ENCODE data around the gene MEAK7.

MEAK7 gene

DNA sequence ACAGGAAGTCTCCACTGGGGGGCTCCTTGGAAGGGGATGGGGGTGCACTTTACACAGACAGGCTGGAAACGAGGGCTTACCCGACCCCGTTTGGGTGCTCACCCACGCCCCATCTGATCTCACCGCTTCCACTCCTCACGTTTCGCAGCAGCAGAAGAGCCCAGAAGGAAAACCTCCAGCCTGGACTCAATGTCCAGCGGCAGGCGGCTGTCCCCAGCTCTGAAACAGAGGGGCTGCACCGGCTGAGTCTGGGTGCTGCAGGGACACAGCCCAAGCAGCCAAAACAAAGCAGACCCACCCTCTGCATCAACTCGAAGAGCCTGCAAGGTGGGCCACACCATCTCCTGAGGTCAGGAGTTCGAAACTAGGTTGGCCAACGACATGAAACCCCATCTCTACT, 3.9 kb downstream of the MEAK7 start:
- 92% methylated on average over 13 of the region's 13 CpGs for WGBS
- Histone ChIP-seq H3K9ac (ENCODE audit: low read depth, low read length) (no peak overlapping the region; the same call in 1 of the 2 replicates), H3K27ac (ENCODE audit: low read depth, low read length) (no peak overlapping the region), H3K4me3 (ENCODE audit: low read length) (no peak overlapping the region), H3K4me1 (ENCODE audit: insufficient read depth, low read length) (peaks cover 3% of the 10 kb centered on the region; the same call in 1 of the 2 replicates), H3K36me3 (ENCODE audit: insufficient read depth, low read length) (peaks cover 29% of the 10 kb centered on the region), H3K27me3 (ENCODE audit: insufficient read depth, low read length) (no peaks in the 10 kb centered on the region), H3K9me3 (ENCODE audit: insufficient read depth, low read depth, low read length) (no peaks in the 10 kb centered on the region)

DNA sequence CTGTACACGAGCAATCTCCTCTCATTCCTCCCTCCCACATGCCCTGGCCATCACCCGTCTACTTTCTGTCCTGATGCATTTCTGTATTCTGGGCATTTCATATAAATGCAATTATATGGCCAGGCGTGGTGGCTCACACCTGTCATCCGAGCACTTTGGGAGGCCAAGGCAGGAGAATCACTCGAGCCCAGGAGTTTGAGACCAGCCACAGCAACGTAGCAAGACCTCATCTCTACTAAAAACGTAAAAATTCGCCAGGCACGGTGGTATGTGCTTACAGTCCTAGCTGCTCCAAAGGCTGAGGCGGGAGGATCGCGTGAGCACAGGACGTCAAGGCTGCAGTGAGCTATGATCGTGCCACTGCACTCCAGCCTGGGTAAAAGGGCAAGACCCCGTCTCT, 4.8 kb downstream of the MEAK7 start:
- H3K9me3 ChIP-seq (ENCODE audit: insufficient read depth, low read depth, low read length), result peaks cover under 1% of the 10 kb centered on the region; the same call in 1 of the 2 replicates
- WGBS, result 87% methylated on average over 15 of the region's 15 CpGs
- H3K27me3 ChIP-seq (ENCODE audit: insufficient read depth, low read length), result no peaks in the 10 kb centered on the region
- H3K4me1 ChIP-seq (ENCODE audit: insufficient read depth, low read length), result peaks cover 3% of the 10 kb centered on the region; the same call in 1 of the 2 replicates
- H3K4me3 ChIP-seq (ENCODE audit: low read length), result no peak overlapping the region
- no peak overlapping the region for H3K27ac ChIP-seq (ENCODE audit: low read depth, low read length)
- H3K9ac ChIP-seq (ENCODE audit: low read depth, low read length), result no peak overlapping the region
- H3K36me3 ChIP-seq (ENCODE audit: insufficient read depth, low read length), result peaks cover 37% of the 10 kb centered on the region

DNA sequence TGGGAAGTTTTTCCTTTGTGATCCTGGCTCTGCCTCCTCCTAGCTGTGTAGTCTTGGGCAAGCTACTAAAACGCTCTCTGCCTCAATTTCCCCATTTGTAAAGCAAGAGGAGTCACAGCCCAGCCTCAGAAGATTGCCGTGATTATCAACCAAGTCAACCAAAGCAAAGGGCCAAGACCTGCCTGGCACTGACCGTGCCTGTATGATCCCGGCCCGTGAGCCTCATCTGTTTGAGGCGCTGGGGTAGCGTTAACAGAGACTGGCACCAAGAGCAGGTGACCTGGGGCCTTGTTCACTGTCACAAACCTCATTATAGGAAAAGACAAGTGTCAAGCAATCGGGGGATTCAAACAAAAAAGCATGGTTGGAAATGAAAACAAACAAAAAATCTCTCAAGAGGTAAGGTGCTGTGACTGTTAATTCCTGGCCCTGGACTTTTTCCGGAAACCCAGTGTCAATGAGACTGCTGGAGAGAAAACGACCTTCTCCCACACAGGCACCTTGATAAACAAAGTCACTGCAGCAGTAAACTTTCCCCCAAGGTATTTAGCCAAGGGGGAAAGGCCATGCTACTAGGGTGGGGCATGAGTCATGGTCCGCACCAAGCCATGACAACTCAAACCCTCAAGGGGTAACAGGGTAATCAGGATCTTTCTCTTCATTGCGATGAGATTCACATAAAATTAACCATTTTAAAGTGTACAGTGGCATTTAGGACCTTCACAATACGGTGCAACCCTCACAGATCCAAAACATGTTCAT, 5.4 kb downstream of the MEAK7 start:
- Histone ChIP-seq H3K4me1 (ENCODE audit: insufficient read depth, low read length) (peaks cover 3% of the 10 kb centered on the region; the same call in 1 of the 2 replicates), H3K9ac (ENCODE audit: low read depth, low read length) (no peak overlapping the region), H3K27ac (ENCODE audit: low read depth, low read length) (no peak overlapping the region), H3K36me3 (ENCODE audit: insufficient read depth, low read length) (peaks cover 43% of the 10 kb centered on the region), H3K27me3 (ENCODE audit: insufficient read depth, low read length) (no peaks in the 10 kb centered on the region), H3K9me3 (ENCODE audit: insufficient read depth, low read depth, low read length) (peaks cover 7% of the 10 kb centered on the region), H3K4me3 (ENCODE audit: low read length) (no peak overlapping the region)
- WGBS, result 93% methylated on average over 13 of the region's 13 CpGs

DNA sequence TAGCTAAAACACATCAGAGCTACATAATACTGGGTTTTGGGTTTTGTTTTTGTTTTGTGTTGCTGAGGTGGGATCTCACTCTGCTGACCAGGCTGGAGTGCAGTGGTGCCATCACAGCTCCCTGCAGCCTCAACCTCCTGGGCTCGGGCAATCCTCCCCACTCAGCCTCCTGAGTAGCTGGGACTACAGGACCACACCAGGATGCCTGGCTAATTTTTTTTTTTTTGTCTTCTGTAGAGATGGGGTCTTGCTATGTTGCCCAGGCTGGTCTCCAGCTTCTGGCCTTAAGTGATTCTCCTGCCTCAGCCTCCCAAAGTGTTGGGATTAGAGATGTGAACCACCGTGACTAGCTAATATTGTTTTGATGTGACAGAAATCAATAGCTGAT, 6.2 kb downstream of the MEAK7 start:
- Histone ChIP-seq H3K4me3 (ENCODE audit: low read length) (no peak overlapping the region), H3K4me1 (ENCODE audit: insufficient read depth, low read length) (no peaks in the 10 kb centered on the region), H3K9ac (ENCODE audit: low read depth, low read length) (no peak overlapping the region), H3K9me3 (ENCODE audit: insufficient read depth, low read depth, low read length) (peaks cover 15% of the 10 kb centered on the region), H3K36me3 (ENCODE audit: insufficient read depth, low read length) (peaks cover 51% of the 10 kb centered on the region), H3K27ac (ENCODE audit: low read depth, low read length) (no peak overlapping the region), H3K27me3 (ENCODE audit: insufficient read depth, low read length) (no peaks in the 10 kb centered on the region)
- 97% methylated on average over 2 of the region's 2 CpGs for WGBS

DNA sequence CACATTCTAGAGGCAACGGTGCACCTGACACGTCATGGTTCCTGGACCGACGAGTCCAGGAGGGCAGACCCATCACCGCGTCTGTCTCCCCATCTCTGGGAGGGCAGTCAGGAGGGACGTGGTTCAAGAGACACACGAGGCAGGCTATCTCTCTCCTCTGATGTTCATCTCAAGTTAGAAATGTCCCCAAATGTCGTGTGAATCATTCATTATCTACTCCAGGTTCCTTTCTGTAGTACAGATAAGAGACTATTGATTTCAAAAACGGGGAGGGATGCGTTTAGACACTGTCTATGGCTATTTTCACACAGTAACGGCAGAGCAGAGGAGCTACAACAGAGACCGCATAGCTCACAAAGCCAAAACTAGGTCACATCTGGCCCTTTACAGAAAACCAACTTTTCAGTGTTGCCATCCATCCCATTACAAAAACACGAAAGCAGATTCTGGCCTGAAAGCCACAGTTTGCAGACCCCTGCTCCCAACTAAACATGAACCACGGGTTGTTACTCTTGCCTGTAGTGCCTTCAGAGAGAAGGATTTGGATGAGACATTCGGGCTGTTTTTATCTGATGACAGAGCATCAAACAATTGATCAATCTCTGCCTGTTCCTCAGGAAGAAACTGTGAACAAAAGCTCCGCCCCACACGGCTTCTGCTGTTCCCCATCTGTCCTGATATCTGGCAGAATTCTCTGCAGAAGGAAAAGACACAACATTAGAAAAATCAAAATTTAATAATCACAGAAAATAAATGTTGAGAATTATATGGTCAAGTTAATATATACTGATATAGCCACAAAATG, 6.8 kb downstream of the MEAK7 start:
- Histone ChIP-seq H3K4me3 (ENCODE audit: low read length) (no peak overlapping the region), H3K9ac (ENCODE audit: low read depth, low read length) (no peak overlapping the region), H3K9me3 (ENCODE audit: insufficient read depth, low read depth, low read length) (peaks cover 21% of the 10 kb centered on the region), H3K4me1 (ENCODE audit: insufficient read depth, low read length) (no peaks in the 10 kb centered on the region), H3K27me3 (ENCODE audit: insufficient read depth, low read length) (no peaks in the 10 kb centered on the region), H3K27ac (ENCODE audit: low read depth, low read length) (no peak overlapping the region), H3K36me3 (ENCODE audit: insufficient read depth, low read length) (peaks cover 57% of the 10 kb centered on the region)
- 95% methylated on average over 18 of the region's 18 CpGs for WGBS

DNA sequence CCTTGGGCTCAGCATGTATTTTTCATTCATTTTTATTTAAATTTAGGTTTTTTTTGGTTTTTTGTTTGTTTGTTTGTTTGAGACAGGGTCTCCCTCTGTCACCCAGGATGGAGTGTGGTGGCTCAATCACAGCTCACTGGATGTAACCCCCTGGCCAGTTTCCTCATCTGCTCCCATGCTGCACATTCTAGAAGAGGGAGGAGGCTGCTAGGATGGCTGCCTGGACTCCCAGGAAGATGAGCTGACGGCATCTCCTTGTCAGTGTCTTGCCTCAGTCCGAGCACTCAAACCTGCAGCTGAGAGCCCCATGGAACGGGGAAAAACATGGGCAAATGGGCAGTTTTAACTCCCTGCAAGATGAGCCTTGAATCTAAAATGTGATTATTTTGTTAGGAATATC, 7.5 kb downstream of the MEAK7 start:
- Histone ChIP-seq H3K27me3 (ENCODE audit: insufficient read depth, low read length) (no peaks in the 10 kb centered on the region), H3K27ac (ENCODE audit: low read depth, low read length) (no peak overlapping the region), H3K4me3 (ENCODE audit: low read length) (no peak overlapping the region), H3K9ac (ENCODE audit: low read depth, low read length) (no peak overlapping the region), H3K36me3 (ENCODE audit: insufficient read depth, low read length) (peaks cover 62% of the 10 kb centered on the region), H3K9me3 (ENCODE audit: insufficient read depth, low read depth, low read length) (peaks cover 22% of the 10 kb centered on the region), H3K4me1 (ENCODE audit: insufficient read depth, low read length) (no peaks in the 10 kb centered on the region)
- WGBS, result 95% methylated on average over 3 of the region's 3 CpGs

DNA sequence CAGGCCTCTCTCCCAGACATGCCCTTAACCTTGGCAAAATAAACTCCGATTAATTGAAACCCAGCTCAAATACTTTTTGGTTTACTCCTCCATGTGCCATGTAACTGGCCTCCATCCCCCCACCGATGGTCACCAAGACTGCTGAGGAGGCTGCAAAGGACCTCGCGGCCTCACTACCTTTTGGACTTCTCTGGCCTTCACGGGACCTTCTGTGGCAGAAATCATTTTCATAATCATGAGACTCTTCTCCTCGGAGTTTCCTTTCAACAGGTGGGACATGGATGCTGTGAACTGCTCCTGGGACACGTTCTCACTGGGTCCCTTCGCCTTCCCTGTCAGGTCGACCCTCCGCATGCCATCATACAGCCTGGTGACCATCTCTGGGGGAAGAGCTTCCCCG, 9.0 kb downstream of the MEAK7 start:
- H3K27me3 ChIP-seq (ENCODE audit: insufficient read depth, low read length), result no peaks in the 10 kb centered on the region

DNA sequence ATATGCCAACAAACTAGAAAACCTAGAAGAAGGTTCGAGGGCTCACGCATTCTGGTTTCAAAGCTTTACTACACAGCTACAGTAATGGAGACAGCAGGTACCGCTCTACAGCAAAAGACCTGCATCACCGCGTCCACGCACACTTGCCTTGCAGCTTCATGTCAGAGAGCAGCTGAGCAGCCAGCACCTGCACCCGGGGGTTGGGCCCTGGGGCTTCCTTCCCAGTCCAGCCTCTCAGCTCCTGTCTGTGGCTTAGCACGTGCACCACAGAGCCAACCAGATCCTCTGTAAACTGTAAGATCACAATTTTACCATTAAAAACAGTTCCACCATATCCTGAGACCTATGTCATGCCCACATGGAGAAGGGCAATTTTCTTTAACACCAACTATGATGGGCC, 15.3 kb downstream of the MEAK7 start:
- Histone ChIP-seq H3K27me3 (ENCODE audit: insufficient read depth, low read length) (no peaks in the 10 kb centered on the region), H3K36me3 (ENCODE audit: insufficient read depth, low read length) (peaks cover 47% of the 10 kb centered on the region), H3K4me1 (ENCODE audit: insufficient read depth, low read length) (no peaks in the 10 kb centered on the region), H3K4me3 (ENCODE audit: low read length) (no peak overlapping the region), H3K27ac (ENCODE audit: low read depth, low read length) (no peak overlapping the region), H3K9ac (ENCODE audit: low read depth, low read length) (no peak overlapping the region), H3K9me3 (ENCODE audit: insufficient read depth, low read depth, low read length) (peaks cover 16% of the 10 kb centered on the region)
- WGBS, result 81% methylated on average over 8 of the region's 8 CpGs

More for the DNA sequence above, 9.0 kb downstream of the MEAK7 start:
- H3K27ac ChIP-seq (ENCODE audit: low read depth, low read length), result no peak overlapping the region
- no peaks in the 10 kb centered on the region for H3K4me1 ChIP-seq (ENCODE audit: insufficient read depth, low read length)
- 95% methylated on average over 11 of the region's 11 CpGs for whole genome bisulfite sequencing
- H3K9me3 ChIP-seq (ENCODE audit: insufficient read depth, low read depth, low read length), result peaks cover 22% of the 10 kb centered on the region
- no peak overlapping the region for H3K9ac ChIP-seq (ENCODE audit: low read depth, low read length)
- H3K36me3 ChIP-seq (ENCODE audit: insufficient read depth, low read length), result peaks cover 65% of the 10 kb centered on the region
- no peak overlapping the region for H3K4me3 ChIP-seq (ENCODE audit: low read length)

DNA sequence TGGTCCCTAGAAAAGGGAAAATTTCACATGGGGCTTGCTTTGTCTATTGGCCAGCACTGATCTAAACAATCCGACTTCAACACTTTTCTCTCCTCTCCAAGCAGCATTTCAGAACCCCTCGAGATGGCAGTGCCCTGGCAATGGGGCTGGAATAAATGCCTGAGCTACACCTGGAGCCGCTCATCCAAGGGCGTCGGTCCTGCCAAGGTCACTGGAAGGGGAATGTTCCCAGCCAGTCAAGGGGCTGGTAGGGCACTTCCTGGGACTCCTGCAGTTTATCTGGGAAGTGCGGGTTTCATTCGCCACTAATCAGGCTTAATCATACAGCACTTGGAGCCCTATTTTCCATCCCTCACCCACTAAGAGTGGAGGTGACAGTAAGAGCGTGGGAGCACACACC, 17.1 kb downstream of the MEAK7 start:
- Histone ChIP-seq H3K27me3 (ENCODE audit: insufficient read depth, low read length) (no peaks in the 10 kb centered on the region), H3K4me3 (ENCODE audit: low read length) (no peak overlapping the region), H3K36me3 (ENCODE audit: insufficient read depth, low read length) (peaks cover 39% of the 10 kb centered on the region), H3K27ac (ENCODE audit: low read depth, low read length) (no peak overlapping the region), H3K4me1 (ENCODE audit: insufficient read depth, low read length) (no peaks in the 10 kb centered on the region), H3K9me3 (ENCODE audit: insufficient read depth, low read depth, low read length) (no peaks in the 10 kb centered on the region; the same call in 1 of the 2 replicates), H3K9ac (ENCODE audit: low read depth, low read length) (no peak overlapping the region)
- 95% methylated on average over 8 of the region's 8 CpGs for WGBS

DNA sequence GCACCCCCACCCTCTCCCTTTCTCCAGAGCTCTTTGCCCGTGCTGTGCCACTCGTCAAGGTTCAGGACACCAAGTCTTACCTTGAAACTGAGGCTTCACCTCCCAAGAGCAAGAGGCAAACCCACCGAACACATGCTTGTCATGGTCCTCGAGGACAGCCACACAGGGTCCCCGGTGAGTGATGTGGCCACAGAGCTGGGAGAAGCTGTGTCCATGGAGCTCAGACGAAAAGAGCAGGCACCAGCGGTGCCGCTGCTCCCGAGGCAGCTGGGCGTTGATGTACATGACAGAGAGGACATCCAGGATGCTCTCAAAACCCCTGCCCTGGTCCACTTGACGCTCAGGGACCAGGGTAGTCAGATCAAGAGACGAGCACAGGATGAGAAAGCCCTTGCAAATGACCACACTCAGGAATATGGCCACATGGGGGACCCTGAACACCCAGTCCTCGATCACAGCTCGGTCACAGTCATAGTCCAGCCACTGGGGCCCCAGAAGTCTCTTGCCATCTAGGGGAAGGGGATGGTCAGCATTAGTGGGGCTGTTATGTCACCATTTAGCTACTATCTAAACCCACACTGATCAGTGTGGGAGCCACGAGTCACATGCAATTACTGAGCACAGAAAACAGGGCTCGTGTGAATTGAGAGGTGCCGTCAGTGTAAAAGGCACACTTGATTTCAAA, 17.8 kb downstream of the MEAK7 start:
- H3K4me1 ChIP-seq (ENCODE audit: insufficient read depth, low read length), result no peaks in the 10 kb centered on the region
- WGBS, result 94% methylated on average over 16 of the region's 17 CpGs
- H3K36me3 ChIP-seq (ENCODE audit: insufficient read depth, low read length), result peaks cover 32% of the 10 kb centered on the region

DNA sequence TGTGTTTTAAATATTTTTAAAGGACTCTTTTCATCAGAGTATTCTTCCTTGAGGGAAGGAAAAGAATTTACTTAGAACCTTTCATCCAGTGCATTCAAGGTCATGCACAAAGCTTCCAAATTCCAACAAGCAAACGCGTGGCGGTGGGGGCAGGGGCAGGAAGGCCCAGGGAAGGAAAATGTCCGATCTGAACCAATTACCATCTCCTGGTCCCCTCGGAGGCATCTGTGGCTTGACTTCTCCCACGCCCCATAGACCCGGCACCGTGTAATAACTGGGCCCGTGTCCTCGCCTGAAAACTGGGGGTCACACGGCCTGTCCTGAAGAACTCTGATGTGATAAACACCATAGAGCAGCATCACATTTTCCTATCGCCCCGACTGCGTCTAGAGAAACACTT, 18.3 kb downstream of the MEAK7 start:
- H3K4me1 ChIP-seq (ENCODE audit: insufficient read depth, low read length), result no peaks in the 10 kb centered on the region
- H3K27ac ChIP-seq (ENCODE audit: low read depth, low read length), result no peak overlapping the region
- H3K27me3 ChIP-seq (ENCODE audit: insufficient read depth, low read length), result no peaks in the 10 kb centered on the region
- peaks cover 33% of the 10 kb centered on the region for H3K36me3 ChIP-seq (ENCODE audit: insufficient read depth, low read length)
- WGBS, result 89% methylated on average over 14 of the region's 14 CpGs
- H3K4me3 ChIP-seq (ENCODE audit: low read length), result no peak overlapping the region
- H3K9me3 ChIP-seq (ENCODE audit: insufficient read depth, low read depth, low read length), result no peaks in the 10 kb centered on the region
- no peak overlapping the region for H3K9ac ChIP-seq (ENCODE audit: low read depth, low read length)

More for the DNA sequence above, 17.8 kb downstream of the MEAK7 start:
- Histone ChIP-seq H3K9me3 (ENCODE audit: insufficient read depth, low read depth, low read length) (no peaks in the 10 kb centered on the region), H3K27ac (ENCODE audit: low read depth, low read length) (no peak overlapping the region), H3K4me3 (ENCODE audit: low read length) (no peak overlapping the region), H3K27me3 (ENCODE audit: insufficient read depth, low read length) (no peaks in the 10 kb centered on the region), H3K9ac (ENCODE audit: low read depth, low read length) (no peak overlapping the region)

Data from HUES64 (cell line).